Stimulated activated CD4-positive, alpha-beta T cell treated with anti-CD3 and anti-CD28 coated beads, Interleukin-2, amount 100 ng/mL, for 48 hours (primary cell): Measurements from ENCODE around the gene ANKRD33B.
A peak's percentile ranks its signal among the peaks of the same experiment; 100 is the strongest.

Experiments used
- DNase-seq, 2 donors: peaks; one replicate each; pipeline ENCODE4 v3.0.0-alpha.2; 2020

The ANKRD33B gene

DNA sequence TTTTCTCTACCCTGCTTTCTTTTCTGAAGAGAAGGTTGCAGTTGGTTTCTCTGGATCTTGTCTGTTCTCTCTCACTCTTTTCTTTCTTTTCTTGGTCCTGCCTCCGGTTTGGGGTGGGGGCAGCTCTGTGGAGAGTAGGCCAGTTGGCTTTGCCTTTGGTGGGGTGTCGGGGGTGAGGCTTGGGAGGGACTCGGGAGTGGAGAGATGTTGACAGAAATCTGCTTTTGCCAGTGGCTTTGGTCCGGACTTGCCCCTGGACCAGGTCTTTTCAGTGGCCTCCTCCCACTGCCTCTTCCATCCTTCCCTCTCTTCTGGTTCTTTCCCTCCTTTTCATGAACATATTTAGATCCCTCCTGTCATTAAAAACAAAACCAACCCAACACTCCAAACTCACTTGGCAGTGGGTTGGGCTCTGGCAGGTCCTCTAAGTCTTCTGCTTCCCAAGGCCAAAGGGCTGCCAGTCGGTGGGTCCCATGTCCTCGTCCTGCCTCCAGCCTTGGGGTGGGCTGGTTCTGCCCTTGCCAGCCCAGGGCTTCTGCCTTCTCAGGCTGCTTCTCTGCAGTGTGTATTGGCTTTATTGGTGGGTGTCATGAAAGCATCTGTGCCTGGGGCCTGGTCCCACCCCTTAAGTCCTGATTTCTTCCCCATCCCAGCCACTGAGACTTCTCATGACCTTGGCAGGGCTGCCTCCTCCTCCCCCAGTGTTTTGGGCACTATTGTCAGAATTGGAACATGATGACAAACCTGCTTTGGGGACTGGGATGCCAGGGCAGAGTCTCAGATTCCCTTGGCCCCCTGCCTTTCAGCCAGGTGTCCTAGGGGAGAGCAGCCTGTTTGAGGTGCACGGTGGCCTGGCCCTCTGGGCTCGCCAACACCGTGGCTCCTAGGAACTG lies 16.9 kb downstream of the ANKRD33B start:
- no peak for DNase-seq

DNA sequence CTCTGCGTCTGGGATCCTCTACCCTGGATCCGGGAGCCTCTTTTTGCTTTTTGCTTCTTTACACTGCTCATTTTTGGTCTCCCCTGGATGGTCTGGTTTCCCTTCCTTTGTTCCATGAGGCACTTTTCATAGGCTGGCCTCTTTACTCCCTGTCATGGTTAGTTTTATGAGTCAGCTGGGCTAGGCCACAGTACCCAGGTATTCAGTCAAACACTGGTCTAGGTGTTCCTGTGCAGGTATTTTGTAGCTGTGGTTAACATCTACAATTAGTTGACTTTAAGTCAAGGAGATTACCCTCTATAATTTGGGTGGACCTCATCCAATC lies 17.5 kb downstream of the ANKRD33B start:
- DNase-seq = no peak

DNA sequence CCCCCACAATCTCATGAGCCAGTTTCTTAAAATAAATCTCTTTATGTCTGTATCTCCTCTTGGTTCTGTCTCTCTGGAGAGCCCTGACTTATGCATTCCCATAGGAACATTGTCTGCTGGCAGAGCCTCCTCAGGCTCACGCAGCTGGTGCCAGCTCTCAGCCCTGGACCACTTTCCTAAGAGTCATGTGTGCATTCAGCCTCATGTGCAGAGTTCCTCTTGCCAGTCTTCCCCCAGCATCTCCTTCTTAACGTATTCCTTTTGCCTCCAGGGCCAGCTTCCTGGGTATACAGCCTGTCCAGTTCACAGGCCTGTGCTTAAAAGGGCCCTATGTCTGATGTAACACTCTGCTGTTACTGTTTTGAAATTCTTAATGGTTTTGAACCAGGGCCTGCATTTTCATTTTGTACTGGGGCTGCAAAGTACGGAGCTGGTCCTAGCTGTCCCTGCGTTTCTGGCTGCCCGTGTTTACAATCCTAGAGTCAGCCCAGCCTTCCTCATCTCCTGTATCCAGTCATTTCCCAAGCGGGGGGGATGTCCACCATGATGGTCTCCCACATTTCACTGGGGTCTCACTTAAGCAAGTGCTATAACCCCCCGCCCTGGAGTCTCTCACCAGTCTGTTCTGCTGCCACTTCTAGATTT lies 18.1 kb downstream of the ANKRD33B start:
- no peak for DNase-seq

GRCh38 chr5:10582512-10582897 lies 18.6 kb downstream of the ANKRD33B start:
- no peak for DNase-seq

- DNase-seq = no peak
These were observed 20.0 kb downstream of the ANKRD33B start for GRCh38 chr5:10583663-10584572.

DNA sequence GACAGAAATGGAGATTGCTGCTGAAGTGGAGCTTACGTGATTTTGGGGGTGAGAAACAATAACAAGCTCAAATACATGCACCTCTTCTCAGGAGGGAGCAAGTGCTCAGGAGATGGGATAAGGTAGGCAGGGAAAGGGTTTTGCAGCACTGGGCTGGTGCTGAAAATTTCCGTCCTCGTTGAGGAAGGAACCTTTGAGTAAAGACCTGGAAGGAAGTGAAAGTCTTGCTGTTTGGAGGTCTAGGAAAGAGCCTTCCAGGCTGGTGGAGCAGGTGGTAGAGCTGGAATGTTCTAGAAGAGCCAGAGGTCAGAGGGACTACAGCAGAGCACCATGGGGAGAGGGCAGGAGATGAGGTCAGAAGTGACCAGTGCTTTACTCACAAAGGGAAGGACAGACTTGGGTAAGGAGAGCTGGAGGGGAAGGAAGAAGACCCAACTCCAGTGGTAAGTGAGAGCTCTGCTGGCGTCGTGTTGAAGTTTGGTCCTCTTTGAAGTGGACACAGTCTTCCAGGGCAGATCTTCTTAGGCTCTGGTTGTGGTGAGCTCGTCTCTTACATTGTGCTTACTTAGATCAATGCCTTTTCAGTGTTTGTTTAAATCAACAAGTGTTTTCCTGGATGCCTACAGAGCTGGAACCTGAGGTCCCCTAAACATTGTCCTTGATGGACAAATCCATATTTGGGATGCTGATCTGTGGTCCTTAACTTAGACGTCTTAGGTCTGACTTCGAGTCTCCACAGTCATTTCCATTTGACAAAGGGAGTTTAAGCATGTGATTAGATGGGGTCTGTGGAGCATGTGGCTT lies 21.0 kb downstream of the ANKRD33B start:
- no peak for DNase-seq

- DNase-seq = no peak
These were observed 21.6 kb downstream of the ANKRD33B start for GRCh38 chr5:10585518-10585915.

GRCh38 chr5:10586008-10586407 lies 22.1 kb downstream of the ANKRD33B start:
- no peak for DNase-seq

GRCh38 chr5:10586555-10586954 lies 22.7 kb downstream of the ANKRD33B start:
- DNase-seq = no peak

DNA sequence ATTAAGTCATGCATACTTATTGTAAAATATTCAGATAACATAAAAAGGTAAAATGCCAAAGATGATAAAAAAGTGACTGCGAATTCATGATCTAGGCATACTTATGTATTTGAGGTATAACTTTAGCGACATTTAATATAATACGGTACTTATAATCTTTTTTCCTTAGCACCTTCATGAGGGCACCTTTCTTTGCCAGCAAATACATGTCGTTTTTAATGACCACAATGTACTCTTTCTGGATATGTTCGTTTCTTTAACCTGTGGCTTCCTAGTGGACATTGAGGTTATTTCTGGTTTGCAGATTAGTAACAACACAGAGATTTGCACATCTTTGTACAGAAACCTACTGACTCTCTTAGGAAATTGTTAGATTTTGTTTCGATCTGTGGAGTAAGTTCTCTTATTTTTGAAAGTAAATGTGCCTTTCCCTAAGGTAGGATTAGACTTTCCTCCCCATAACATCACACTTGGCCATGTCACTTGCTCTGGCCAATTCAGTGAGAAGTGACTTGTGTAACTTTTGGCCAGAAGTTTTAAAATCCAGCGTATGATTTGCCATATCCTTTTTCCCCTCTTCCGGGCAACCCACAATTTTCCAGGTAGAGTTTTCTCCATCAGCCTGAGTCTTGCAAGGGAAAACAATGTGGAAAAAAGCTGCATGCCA lies 24.4 kb downstream of the ANKRD33B start:
- DNase-seq = no peak

GRCh38 chr5:10588779-10589447 lies 25.0 kb downstream of the ANKRD33B start:
- DNase-seq = no peak

DNA sequence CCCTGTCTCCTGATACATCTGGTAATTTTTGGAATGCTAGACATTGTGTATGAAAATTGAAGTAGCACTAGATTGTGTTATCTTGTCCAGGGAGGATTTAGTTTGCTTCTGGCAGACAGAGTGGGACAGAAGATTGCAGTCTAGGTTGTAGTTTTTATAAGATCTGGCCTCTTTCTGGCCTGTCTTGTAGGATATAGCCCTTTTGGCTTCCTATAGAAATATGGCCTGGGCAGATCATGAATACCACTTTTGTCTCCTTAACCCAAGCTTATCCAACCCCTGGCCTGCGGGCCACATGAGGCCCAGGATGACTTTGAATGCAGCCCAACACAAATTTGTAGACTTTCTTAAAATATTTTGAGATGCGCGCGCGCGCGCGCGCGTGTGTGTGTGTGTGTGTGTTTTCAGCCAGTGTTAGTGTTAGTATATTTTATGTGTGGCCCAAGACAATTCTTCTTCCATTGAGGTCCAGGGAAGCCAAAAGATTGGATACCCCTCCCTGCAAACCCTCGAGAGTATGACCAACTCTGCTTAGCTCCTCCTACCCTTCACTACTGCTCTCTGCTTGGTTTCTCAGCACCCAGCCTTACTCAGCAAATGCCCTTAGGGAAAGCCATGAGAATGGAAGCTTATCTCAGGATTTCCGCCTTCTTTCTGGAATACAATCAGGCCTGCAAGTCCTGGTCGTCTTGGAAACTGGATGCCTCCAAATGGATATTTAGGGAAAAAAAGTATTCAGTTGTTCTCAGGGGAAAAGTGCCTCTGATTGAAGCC lies 26.5 kb downstream of the ANKRD33B start:
- no peak for DNase-seq

DNA sequence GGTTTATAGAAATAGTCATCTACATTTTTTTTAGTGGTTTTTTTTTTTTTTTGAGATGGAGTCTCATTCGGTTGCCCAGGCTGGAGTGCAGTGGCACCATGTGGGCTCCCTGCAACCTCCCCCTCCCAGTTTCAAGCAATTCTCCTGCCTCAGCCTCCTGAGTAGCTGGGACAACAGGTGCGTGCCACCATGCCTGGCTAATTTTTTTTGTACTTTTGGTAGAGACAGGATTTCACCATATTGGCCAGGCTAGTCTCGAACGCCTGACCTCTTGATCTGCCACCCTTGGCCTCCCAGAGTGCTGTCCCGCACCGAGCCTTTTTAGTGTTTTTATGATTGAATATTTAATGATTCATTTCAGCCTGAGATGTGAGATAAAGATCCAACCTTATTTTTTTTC lies 27.3 kb downstream of the ANKRD33B start:
- no peak for DNase-seq

GRCh38 chr5:10591966-10592365 lies 28.1 kb downstream of the ANKRD33B start:
- no peak for DNase-seq

GRCh38 chr5:10592601-10593000 lies 28.7 kb downstream of the ANKRD33B start:
- no peak for DNase-seq

GRCh38 chr5:10593531-10594181 lies 29.8 kb downstream of the ANKRD33B start:
- no peak for DNase-seq

GRCh38 chr5:10594591-10595210 lies 30.8 kb downstream of the ANKRD33B start:
- DNase-seq = no peak

- no peak for DNase-seq
These were observed 31.4 kb downstream of the ANKRD33B start for GRCh38 chr5:10595293-10595671.

DNA sequence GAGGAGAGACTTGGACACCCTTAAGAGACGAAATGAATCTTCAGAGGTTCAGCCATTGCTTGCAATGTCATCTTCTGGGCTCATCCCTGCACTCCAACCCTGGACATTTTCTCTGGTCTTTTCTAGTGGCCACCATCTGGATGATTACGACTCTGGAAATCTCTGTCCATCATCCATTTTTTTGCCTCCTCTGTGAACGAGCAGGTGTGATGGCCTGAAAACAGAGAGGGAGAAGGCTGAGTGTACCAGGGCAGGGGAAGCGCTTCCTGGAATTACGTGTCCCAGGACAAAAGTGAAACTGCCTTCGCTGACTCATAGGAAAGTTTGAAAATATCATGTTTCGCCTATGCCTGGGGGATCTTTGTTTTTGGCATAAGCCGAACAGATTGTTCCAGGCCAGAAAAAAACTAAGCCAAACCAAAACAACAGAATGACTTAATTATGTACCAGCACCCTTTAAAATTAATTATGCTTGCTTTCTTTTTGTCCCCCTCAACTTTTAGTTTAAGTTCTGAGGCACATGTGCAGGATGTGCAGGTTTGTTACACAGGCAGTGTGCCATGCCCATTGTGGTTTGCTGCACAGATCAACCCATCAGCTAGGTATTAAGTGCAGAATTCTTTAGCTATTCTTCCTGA lies 31.9 kb downstream of the ANKRD33B start:
- peak; percentile 28 to 46 for DNase-seq
